HG03103 (cell line): ENCODE data around the gene TMEM239.
"Not testable (repeated sequence)": the region's sequence is repeated elsewhere in the genome, so short reads cannot be mapped to it uniquely, and the experiment has no call there.

Experiments
- ATAC-seq: cut with Tn5 transposase; IDR thresholded peaks from one replicate; pipeline ENCODE4 v1.9.1; 2021; ENCODE audit warnings: low read depth; ENCODE audit not compliant: unreplicated experiment

Gene TMEM239

GRCh38 chr20:2799271-2799670 is 16.9 kb upstream of the TMEM239 start:
- no peak for ATAC-seq

- no peak for ATAC-seq
Observed at GRCh38 chr20:2799688-2800520, 16.3 kb upstream of the TMEM239 start.

- no peak for ATAC-seq
Observed at GRCh38 chr20:2800521-2801285, 15.5 kb upstream of the TMEM239 start, which contains the start of gene CPXM1. Gene CPXM1 (minus strand): TSS chr20:2800627. CDS start chr20:2800572, 55 bp downstream.

- no peak for ATAC-seq
Observed at GRCh38 chr20:2801286-2801728, 14.9 kb upstream of the TMEM239 start.

GRCh38 chr20:2804041-2804828 is 11.9 kb upstream of the TMEM239 start:
- ATAC-seq: no peak

- ATAC-seq: no peak
Observed at GRCh38 chr20:2804852-2805688, 11.1 kb upstream of the TMEM239 start.

GRCh38 chr20:2805689-2806350 is 10.3 kb upstream of the TMEM239 start:
- ATAC-seq: no peak

GRCh38 chr20:2806351-2806701 is 9.8 kb upstream of the TMEM239 start:
- ATAC-seq: no peak

GRCh38 chr20:2807019-2807418 is 9.1 kb upstream of the TMEM239 start:
- ATAC-seq: no peak

GRCh38 chr20:2807929-2808328 is 8.2 kb upstream of the TMEM239 start:
- ATAC-seq: not testable (repeated sequence)

- no peak for ATAC-seq
Observed at GRCh38 chr20:2809690-2810089, 6.5 kb upstream of the TMEM239 start.

- ATAC-seq: no peak
Observed at GRCh38 chr20:2812189-2812588, 4.0 kb upstream of the TMEM239 start.

GRCh38 chr20:2814076-2814475 is 2.1 kb upstream of the TMEM239 start:
- no peak for ATAC-seq

GRCh38 chr20:2814587-2815051 is 1.5 kb upstream of the TMEM239 start, which contains the start of gene C20orf141:
Gene C20orf141 (plus strand): TSS chr20:2814987. CDS start chr20:2815185, 198 bp downstream.
- ATAC-seq: no peak

- no peak for ATAC-seq
Observed at GRCh38 chr20:2815242-2815900, 793 bp upstream of the TMEM239 start.

- ATAC-seq: no peak
Observed at GRCh38 chr20:2816583-2817340, 598 bp downstream of the TMEM239 start.

GRCh38 chr20:2817341-2817726 is 1.2 kb downstream of the TMEM239 start:
- no peak for ATAC-seq
